Inflammatory macrophage (primary cell): ENCODE data around the gene SDF2L1.
"Not testable (repeated sequence)": the region's sequence is repeated elsewhere in the genome, so short reads cannot be mapped to it uniquely, and the experiment has no call there.

Experiments used
- DNase-seq, 2 donors: peaks; one replicate each; pipeline ENCODE4 v3.0.0-alpha.2; 2020 to 2022

Gene SDF2L1

DNA sequence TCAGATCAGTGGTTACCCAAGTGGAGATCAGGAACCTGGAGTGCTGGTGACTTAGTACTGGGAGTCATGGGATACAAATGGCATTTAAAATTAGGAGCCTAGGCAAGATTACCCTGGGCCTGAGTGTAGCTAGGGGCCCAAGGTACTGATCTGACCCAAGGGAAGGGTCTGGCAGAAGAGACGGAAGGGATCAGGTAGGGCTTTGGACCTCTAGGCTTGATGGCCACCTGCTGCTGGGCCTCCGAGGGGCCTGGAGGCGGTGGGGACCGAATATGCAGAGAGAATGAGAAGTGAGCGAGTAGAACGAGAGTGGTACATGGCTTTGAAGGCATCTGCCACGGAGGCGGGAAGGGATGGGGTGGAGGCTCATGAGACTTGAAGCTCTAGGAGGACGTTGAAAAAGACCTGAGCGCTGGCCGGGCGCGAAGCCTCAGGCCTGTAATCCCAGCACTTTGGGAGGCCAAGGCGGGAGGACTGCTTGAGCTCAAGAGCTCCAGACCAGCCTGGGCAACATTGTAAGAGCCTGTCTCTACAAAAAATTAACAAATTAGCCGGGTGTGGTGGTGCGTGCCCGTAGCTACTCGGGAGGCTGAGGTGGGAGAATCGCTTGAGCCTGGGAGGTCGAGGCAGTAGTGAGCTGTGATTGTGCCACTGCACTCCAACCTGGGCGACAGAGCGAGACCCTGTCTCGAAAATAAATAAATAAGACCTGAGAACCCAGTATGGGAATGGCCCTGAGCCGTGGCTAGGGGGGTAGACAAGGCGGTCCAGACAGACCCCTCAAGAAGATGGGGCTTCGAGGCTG is 23.1 kb downstream of the SDF2L1 start:
- DNase-seq: no peak

DNA sequence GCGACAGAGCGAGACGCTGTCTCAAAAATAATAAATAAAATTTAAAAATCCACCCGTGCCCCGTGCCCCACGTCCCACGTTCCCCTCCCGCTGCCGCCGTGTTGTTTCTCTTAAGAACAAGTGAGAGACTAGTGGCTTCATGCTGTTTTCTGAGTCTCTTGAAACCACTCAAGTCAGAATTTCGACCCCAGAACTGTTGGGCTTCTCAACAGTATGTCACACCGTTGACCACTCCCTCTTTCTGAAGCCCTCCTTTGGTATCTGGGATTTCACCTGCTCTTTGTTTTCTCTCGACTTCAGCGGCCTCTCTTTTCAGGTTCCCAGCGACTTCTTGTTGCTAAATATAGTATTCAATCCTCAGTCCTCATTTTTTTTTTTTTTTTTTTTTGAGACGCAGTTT is 24.7 kb downstream of the SDF2L1 start:
- no peak for DNase-seq

DNA sequence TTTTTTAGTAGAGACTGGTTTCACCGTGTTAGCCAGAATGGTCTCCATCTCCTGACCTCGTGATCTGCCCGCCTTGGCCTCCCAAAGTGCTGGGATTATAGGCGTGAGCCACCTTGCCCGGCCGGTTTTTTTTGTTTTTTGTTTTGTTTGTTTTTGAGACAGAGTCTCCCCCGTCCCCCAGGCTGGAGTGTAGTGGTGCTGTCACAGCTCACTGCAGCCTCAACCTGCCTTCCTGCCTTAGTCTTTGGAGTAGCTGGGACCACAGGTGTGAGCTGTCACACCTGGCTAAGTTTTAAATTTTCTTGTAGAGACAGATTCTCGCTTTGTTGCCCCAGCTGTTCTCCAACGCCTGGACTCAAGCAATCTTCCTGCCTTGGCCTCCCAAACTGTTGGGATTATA is 26.9 kb downstream of the SDF2L1 start:
- DNase-seq: no peak

DNA sequence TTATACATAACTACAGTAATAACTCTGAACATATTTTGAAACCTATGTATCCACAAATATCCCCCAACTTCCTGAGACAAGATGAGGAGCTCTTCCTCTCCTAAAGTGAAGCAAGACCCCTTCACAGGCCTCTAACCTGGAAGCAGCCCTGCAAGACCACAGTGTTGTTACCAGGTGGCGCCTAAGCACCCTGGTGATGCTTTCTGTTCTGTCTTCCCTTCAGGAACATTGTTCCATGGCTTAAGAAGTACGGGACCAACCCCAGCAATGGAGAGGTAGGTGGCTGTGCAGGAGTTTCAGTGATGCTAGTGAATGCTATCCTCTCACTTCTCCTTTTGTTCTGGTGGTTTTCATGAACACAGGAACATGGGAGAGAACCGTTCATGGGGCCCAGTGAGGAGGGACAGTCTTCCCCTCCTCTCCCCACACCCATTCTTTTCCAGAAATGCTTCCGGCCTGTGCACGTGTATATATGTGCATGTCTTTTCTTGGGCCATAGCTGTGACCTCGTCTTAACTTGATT is 30.1 kb downstream of the SDF2L1 start:
- DNase-seq: no peak

DNA sequence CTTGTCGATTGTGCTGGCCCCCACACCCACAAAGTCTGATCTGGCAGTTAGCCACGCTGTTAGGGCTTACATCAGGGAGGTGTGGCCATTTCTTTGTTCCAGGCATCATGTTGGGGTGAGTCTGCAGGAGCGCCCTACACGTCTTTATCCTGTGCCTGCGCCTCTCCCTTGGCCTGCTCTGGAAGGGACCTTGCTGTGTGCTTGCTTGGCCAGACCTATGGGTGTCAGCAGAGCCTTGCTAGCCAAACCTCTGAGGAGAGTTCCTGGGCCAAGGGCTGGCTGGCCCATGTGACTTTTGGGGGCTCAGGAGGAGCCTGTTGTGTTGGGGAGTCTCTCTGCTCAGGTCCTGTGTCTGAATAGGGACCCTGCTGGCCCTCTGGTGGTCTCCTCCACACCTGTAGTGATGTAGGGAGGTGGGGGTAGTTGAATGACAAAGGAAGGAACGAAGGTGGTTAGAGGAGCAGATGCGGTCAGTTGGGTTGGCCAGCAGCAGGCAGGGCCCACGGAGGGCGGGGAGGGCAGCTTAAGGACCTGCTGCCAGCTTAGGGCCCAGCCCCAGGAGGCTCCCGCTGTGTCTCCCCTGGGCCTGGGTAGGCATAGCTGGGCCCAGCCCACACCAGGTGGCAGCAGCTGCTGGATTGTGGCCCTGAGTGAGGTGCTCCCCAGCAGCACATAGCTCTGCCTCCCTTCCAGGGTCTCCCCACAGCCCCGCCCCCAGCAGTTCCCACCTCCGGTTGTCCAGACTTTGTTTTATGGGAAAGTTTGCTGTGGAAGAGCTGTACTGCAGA is 31.6 kb downstream of the SDF2L1 start:
- no peak for DNase-seq

DNA sequence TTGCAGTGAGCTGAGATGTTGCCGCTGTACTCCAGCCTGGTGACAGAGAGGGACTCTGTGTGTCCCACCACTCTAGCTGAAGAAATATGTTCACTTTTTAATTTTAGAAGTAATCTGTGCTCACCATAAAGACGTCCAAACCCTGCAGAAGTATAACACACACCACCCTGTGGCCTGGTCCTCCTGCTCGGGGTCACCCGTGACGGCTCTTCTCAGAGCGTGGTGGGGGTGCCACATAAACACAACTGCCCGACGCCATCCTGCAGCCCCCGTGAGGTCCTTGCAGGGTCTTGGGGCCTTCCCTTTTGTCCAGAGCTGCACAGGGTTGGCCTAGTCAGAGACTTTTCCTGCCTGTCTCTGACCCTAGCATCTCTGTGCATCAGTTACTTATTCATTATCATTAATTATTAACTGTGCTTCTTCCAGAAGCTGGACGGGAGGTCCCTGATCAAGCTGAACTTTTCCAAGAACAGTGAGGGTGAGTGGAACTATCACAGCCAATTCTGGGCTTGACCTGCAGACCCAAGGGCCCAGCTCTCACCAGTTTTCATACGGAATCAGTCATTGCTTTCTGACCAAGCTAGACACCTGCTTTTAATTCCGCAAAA is 32.6 kb downstream of the SDF2L1 start:
- DNase-seq: no peak

DNA sequence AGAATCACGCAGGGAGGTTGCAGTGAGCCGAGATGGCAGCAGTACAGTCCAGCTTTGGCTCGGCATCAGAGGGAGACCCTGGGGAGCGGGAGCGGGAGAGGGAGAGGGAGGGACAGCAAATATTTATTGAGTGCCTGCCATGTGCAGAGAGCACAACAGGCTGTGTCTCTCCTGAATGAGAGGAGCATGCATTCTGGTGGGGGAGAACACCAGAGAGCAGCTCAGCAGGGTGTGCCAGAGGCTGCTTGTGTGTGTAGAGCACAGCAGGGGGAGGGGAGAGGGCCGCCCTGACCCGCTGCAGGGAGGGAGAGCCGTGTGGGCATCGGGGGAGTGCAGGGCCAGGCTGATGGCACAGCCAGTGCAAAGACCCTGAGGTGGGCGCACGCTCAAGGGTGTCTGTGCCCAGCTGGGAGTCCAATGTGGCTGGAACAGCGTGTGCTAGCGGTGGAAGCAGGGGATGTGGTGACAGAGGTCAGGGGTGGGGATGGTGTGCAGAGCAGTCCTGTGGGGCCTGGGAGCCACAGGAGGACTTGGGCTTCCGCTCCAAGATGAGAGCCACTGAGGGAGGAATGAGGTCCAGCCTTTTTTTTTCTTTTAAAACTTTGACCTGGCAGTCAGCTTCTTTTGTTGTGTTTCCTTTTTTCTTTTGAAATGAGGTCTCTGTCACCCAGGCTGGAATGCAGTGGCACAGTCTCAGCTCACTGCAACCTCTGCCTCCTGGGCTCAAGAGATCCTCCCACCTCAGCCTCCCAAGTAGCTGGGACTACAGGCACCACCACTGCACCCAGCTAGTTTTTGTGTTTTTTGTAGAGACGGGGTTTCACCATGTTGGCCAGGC is 35.7 kb downstream of the SDF2L1 start:
- DNase-seq: no peak

DNA sequence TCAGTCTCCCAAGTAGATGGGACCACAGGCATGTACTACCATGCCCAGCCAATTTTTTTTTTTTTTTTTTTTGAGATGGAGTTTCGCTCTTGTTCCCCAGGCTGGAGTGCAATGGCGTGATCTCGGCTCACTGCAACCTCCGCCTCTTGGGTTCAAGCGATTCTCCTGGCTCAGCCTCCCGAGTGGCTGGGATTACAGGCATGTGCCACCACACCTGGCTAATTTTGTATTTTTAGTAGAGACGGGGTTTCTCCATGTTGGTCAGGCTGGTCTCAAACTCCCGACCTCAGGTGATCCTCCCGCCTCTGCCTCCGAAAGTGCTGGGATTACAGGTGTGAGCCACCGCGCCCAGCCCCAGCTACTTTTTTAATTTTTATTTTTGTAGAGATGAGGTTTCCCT is 36.7 kb downstream of the SDF2L1 start:
- DNase-seq: not testable (repeated sequence)

DNA sequence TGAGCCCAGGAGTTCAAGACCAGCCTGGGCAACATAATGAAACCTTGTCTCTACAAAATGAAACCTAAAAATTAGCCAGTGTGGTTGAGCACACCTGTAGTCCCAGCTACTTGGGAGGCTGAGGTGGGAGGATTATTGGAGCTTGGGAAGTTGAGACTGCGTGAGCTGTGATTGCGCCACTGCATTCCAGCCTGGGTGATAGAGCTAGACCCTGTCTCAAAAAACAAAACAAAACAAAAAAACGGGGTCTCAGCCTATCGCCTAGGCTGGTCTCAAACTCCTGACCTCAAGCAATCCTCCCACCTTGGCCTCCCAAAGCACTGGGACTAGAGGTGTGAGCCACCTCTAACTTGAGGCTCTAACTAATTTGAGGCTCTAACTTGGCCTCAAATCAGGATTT is 37.3 kb downstream of the SDF2L1 start:
- DNase-seq: no peak

DNA sequence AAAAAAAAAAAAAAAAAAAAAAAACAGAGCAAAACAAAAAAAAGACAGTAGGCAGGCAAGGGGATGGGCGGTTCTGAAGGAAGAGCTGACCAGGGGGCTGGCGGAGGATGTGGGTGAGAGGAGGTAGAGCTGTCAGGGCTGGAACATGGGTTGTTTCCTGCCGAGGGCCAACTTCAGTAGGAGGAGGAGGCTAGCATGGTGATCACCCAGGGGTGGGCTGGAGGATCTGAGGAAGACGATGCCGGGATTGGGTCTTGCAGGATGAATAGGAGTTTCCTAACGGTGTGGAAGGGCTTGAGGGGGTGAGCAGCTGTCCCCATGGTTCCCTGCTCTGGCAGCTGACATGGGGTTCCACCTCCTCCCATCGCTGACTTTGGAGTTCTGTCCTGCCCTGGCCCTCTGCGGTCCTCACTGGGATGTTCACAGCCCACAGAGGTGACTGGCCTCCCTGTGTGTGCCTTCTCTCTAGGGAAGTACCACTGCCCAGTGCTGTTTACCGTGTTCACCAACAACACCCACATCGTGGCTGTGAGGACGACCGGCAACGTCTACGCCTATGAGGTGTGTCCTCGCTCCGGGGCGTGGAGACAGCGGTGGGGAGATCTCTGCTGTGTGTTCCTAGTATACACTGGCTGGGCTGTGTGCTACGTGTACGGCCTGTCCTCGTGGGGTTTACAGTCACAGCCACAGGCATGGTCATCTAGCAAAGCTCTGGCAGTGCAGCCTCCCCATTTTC is 38.9 kb downstream of the SDF2L1 start:
- DNase-seq: no peak

DNA sequence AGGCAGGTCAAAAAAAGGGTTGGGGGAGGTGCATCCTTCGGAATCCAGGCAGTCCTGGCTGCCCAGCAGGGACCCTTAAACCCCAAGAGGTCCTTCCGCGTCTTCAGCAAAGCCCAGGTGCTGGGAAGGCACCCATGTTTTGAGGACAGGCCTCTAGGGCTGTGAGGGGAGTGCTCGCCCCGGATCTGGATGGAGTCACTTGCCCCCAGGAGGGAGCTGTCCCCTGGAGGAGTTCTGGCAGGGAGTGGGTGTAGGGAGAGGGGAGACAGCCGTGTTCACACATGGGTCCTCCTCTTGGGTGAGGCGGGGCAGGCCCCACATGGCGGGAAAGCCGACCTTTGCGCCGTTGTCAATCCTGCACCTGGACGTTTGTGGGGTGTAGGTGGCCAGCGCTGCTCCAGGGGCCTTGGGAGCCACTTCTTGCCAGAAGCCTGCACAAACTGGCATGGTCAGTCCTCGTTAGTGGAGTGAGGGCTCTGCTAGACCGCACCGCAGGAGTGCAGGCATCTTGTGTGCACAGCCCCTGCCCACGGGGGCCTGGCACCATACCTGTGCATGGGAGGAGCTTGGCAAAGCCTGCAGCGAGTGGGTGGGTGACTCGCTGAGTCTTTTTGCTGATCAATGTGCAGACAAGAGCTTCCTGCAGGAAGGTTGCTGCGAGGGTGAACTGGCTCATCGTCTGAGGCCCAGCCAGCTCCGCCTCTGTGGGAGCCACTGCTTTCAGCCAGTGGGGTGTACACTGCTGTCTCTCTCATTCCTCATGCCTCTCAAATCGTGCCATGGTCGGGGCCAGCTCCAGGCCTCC is 39.7 kb downstream of the SDF2L1 start:
- DNase-seq: no peak

DNA sequence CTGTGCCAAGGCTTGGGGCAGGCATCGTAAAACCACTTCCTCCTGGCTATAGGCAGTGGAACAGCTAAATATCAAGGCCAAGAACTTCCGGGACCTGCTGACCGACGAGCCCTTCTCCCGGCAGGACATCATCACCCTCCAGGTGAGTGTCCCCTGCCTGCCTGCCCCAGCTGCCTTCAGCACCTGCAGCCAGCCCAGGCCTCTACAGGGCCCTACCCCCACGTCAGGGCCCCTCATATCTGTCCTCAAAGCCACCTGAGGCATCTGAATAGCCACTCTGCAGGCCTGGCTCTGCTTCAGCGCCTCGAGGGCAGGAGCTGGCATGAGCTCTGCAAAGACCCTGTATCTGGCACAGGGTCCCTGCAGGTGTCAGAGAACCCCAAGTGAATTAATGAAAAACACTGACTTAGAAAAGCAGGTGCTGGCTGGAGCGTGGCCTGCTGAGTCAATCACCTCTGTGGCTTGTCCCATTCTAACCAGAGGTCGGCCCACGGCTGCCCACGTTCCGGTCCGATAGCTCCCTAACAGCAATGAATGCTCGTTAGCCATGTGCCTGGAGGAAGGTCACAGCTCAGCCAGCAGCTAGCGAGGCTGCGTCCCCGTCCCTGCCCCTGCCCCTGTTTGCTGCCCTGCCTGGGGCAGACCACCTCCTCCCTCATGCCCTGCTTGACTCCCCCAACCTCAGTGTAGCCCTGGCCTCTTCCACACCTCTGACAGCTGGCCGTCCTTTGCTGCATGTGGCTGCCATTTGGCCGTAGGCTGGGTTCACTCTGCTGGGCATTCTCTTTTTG is 40.5 kb downstream of the SDF2L1 start:
- no peak for DNase-seq

DNA sequence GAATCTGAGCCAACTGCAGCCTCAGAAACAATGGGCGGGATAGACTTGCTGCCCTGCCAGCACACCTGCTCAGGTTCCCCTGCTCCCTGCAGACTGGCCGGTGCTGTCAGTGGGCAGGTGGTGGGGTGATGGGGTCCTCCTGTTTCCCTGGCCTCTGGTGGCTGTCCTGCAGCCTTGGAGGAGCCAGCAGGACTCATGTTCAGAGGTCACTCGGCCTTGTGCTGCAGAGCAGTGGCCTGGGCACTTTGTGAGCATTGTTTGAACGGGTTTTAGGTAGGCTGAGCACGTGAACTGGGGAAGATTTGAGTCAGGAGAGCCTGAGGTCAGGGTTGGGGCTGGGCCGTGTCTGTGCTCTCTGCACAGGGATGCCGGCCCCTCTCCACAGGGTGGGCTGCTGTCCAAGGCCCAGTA is 41.3 kb downstream of the SDF2L1 start:
- no peak for DNase-seq

DNA sequence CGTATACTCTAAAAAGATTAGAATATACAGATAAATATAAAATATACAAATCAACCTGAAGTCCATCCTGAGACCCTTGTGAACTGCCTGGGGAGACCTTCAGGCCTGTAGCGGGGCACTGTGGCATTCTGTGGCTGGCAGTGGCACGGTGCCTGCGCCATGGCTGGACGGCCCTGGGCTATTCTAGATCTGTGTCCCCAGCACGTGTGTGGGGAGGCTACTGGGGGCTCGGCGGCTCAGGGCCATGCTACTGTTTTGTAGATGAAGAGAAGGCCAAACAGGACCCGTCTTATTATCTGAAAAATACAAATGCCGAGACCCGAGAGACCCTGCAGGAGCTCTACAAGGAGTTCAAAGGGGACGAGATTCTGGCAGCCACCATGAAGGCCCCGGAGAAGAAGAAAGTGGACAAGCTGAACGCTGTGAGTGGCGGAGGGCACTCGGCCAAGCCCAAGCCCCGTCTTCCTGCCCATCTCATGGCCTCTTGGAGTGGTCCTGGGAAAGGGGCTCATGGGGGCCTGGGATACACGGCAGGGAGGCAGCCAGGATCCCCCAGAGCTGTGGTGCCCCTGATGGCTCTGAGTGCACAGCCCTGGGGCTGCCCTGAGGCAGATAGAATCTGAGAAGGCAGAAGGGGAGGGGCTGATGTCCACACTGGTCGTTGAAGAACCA is 42.5 kb downstream of the SDF2L1 start:
- no peak for DNase-seq

DNA sequence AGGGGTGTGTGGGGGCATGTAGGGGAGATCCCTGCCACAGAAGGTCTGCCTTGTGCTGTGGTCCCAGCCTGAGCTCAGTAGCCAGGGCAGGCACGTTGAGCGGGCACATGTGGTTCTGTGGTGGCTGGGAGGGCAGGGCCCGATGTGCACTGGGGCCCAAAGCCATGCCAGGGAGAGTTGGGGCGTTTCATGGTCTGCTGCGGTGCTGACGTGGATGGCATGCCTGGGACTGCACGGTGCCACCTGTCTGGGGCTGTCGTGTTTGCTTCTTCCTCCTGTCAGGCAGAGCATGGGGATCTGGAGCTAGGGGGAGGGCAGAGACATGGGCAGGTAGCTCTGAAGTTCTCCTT is 43.0 kb downstream of the SDF2L1 start:
- DNase-seq: no peak

DNA sequence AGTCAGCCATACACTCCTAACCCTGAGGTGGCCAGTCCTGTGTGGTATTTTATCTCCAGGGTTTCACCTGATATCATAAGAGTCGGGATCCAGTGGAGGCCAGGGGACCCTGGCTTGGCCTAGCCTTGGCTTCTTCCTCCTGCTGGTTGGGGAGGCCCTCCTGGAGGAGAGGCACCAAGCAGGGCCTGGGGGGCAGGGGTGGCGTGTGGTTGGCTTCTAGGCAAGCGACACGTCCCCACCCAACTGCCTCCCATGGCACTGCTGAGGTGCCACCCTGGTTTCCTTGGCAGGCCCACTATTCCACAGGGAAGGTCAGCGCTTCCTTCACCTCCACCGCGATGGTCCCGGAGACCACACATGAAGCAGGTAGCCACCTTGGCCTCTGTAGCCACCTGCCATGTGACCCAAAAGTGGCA is 44.1 kb downstream of the SDF2L1 start:
- DNase-seq: no peak

DNA sequence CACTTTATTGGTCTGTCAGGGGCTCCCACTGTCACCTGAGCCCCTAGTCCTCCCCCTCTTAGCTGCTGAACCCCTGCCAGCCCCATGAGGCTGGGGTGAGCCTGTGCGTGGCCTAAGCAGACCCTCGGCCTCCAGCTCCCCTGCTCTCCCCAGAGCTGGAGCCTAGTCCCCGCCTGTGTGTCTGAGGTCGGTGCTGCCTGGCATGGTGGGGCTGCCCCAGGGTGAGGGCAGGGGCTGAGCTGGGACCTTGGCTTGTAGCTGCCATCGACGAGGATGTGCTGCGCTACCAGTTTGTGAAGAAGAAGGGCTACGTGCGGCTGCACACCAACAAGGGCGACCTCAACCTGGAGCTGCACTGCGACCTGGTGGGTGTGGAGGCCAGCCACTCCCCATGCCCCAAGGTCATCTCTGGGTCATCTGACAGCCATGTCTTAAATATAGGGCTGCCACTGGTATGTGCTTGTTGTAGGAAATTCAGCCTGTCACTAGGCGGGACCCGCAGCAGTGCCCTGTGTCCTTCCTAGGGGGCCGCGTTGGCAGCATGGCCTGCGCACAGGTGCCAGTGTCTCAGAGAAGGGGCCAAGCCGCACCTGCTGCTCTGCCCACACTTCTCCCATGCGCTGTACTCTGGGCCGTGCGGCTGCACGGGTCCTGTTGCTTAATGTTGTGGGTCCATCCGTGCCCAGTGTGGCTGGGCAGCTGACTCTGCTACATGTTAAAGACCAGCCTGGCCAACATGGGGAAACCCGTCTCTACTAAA is 44.7 kb downstream of the SDF2L1 start:
- no peak for DNase-seq

DNA sequence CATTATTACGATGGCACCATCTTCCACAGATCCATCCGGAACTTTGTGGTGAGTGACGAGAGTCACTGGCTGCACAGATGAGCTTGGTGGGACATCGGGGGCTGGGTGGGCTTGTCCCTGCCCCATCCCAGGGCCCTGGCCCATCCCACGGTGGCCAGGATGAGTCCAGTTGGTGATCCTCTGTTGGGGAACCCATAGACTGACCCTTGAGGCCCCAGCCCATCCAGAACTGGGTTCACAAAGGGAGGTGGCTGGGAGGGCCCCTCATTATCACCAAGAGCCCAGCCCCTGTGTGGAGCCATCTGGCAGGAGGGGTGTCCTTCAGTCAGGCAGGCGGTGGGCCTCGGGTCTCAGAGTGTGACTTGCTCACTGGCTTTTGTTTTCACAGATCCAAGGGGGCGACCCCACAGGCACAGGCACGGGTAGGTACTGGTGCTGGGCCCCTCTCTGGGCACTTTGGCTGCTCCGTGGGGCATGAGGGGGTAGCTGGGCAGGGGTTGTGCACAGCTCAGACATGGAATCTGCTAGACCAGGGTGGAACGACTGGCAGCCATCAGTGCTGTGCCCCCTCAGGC is 45.7 kb downstream of the SDF2L1 start:
- no peak for DNase-seq

DNA sequence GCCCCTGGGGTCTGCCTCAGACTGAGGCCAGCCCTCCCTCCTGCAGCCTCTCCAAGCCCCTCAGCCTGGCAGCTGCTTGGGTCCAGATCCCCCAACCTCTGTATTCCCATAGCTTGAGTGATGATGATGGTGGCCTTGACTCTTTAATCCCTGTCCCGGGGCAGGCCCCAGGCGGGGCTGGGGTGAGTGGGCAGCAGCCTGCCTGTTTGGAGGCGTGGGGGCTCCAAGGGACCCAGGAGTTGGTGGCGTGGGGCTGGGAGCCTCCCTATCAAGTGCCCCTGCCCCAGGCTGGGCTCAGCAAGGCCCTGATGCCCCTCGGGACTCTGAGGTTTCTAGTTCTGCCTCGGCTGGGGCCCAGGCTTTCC is 46.2 kb downstream of the SDF2L1 start:
- DNase-seq: no peak
